Endothelial cell of umbilical vein (primary cell): ENCODE data around the gene CD80. TPM values are rescaled to one million over a fixed set of nuclear protein-coding genes. Genes with fewer than 3 reads are reported as not detected.

Experiments
- BruUV-seq: library from RNA; stranded (reverse); fragments of 400-500 nt; replicated peaks from 2 replicates; lab custom pipeline; 2021; lab: Mats Ljungman, UMichigan
- CTCF ChIA-PET: fragments of 300-600, 350-600 bp; sonication (Branson Sonifier 250); formaldehyde crosslinking; loops from one replicate; lab custom pipeline; 2021; ENCODE audit warnings: antibody characterized with exemption, inconsistent platforms; lab: Charles Lee
- POLR2A ChIA-PET: fragments of 300-600, 350-600 bp; sonication (Branson Sonifier 250); formaldehyde crosslinking; loops from one replicate; lab custom pipeline; 2021; ENCODE audit warnings: antibody characterized with exemption, inconsistent platforms; lab: Charles Lee
- DNase-seq: peaks from one replicate; pipeline ENCODE4 v3.0.0-alpha.2; 2011; ENCODE audit warnings: low read depth, low spot score
- FAIRE-seq: peaks from 2 replicates; lab custom pipeline; 2011; peaks lifted over from hg19 to GRCh38; lab: Jason Lieb, UNC
- H2AFZ ChIP-seq: 2 replicates; pipeline ENCODE4 v1.6.0; 2012; ENCODE audit warnings: low read depth, low read length, control low read depth, inconsistent platforms
- H3K27ac ChIP-seq: 2 replicates; pipeline ENCODE4 v1.5.1; 2011; ENCODE audit warnings: low read depth, mild to moderate bottlenecking, control low read depth, low read length, moderate library complexity; ENCODE audit not compliant: insufficient read depth
- H3K27me3 ChIP-seq, 2 experiments: 2 replicates each; pipeline versions ENCODE4 v1.6.0 to v1.6.1; 2011; ENCODE audit warnings: low read length in 2 of 2, mixed read lengths in 1 of 2; ENCODE audit not compliant: control insufficient read depth in 2 of 2, insufficient read depth in 2 of 2
- H3K36me3 ChIP-seq, 2 experiments: 2 replicates in 1 of 2; 3 replicates in 1 of 2; pipeline ENCODE4 v1.5.1; 2011; ENCODE audit warnings: low read length in 2 of 2, mild to moderate bottlenecking in 1 of 2, moderate library complexity in 1 of 2; ENCODE audit not compliant: control insufficient read depth in 2 of 2, insufficient read depth in 2 of 2; ENCODE audit errors: extremely low read depth in 1 of 2
- H3K4me1 ChIP-seq: 3 replicates; pipeline ENCODE4 v1.5.1; 2011; ENCODE audit warnings: mild to moderate bottlenecking, low read length; ENCODE audit not compliant: control insufficient read depth, insufficient read depth; ENCODE audit errors: extremely low read depth
- H3K4me2 ChIP-seq: 2 replicates; pipeline ENCODE4 v1.6.1; 2011; ENCODE audit warnings: low read length, control low read depth, mixed read lengths; ENCODE audit not compliant: insufficient read depth
- H3K4me3 ChIP-seq, 3 experiments: fragments of 200-600 bp in 1 of 3; sonication (generic), shearing (Covaris generic) in 1 of 3; replicated peaks in 1 of 3; 2 replicates each; pipeline ENCODE4 v1.5.1; 2011 to 2016; ENCODE audit warnings: control low read depth in 3 of 3, low read length in 3 of 3, mild to moderate bottlenecking in 2 of 3, inconsistent platforms in 1 of 3, low read depth in 1 of 3, moderate library complexity in 1 of 3; ENCODE audit not compliant: insufficient read depth in 1 of 3
- H3K79me2 ChIP-seq: 2 replicates; pipeline ENCODE4 v1.6.0; 2012; ENCODE audit warnings: low read length, inconsistent platforms; ENCODE audit not compliant: control insufficient read depth, insufficient read depth
- H3K9ac ChIP-seq: replicated peaks from 2 replicates; pipeline ENCODE3; 2011; ENCODE audit warnings: low read length, control low read depth; ENCODE audit not compliant: insufficient read depth; ENCODE audit errors: extremely low read depth
- H3K9me1 ChIP-seq: replicated peaks from 3 replicates; pipeline ENCODE4 v1.6.0; 2011; ENCODE audit warnings: mild to moderate bottlenecking, low read length; ENCODE audit not compliant: control insufficient read depth, insufficient read depth; ENCODE audit errors: extremely low read depth
- H3K9me3 ChIP-seq: replicated peaks from 2 replicates; pipeline ENCODE4 v1.5.1; 2012; ENCODE audit warnings: low read length, inconsistent platforms; ENCODE audit not compliant: control insufficient read depth, insufficient read depth
- H4K20me1 ChIP-seq: replicated peaks from 2 replicates; pipeline ENCODE3; 2011; ENCODE audit warnings: mild to moderate bottlenecking, low read length; ENCODE audit not compliant: control insufficient read depth, insufficient read depth; ENCODE audit errors: extremely low read depth
- EZH2 ChIP-seq: IDR thresholded peaks from 2 replicates; pipeline ENCODE4 v1.6.1; 2012; ENCODE audit warnings: borderline replicate concordance, low read depth, mild to moderate bottlenecking, moderate library complexity, low read length, inconsistent platforms; ENCODE audit not compliant: severe bottlenecking
- FOS ChIP-seq: IDR thresholded peaks from 2 replicates; pipeline ENCODE4 v1.6.1; 2011; ENCODE audit warnings: mild to moderate bottlenecking, low read length, moderate library complexity, borderline replicate concordance; ENCODE audit not compliant: insufficient read depth
- GATA2 ChIP-seq: IDR thresholded peaks from 2 replicates; pipeline ENCODE4 v1.7.0; 2011; ENCODE audit warnings: low read depth, mild to moderate bottlenecking, moderate library complexity, mixed read lengths, low read length; ENCODE audit not compliant: insufficient read length, insufficient read depth
- JUN ChIP-seq: IDR thresholded peaks from 2 replicates; pipeline ENCODE4 v1.6.1; 2011; ENCODE audit warnings: borderline replicate concordance, low read depth; ENCODE audit not compliant: insufficient read length, insufficient read depth
- MYC ChIP-seq: IDR thresholded peaks from one replicate; pipeline ENCODE4 v1.6.1; 2011; ENCODE audit warnings: mild to moderate bottlenecking, low read depth, low read length
- POLR2A ChIP-seq: IDR thresholded peaks from 2 replicates; pipeline ENCODE4 v1.6.1; 2012; ENCODE audit warnings: low read depth, mild to moderate bottlenecking, control low read depth, low read length
- POLR2AphosphoS5 ChIP-seq: IDR thresholded peaks from 2 replicates; pipeline ENCODE4 v1.6.1; 2012; ENCODE audit warnings: low read depth, mild to moderate bottlenecking, control low read depth, low read length, moderate library complexity; ENCODE audit not compliant: insufficient read depth
- dilution Hi-C: fragments of 300-500 bp; cut with MboI; formaldehyde crosslinking; loops from one replicate; pipeline ENCODE4 v1.15.0; 2019; ENCODE audit warnings: low sequenced_read_pairs; ENCODE audit not compliant: extremely low pct_ligation_motif_present
- intact Hi-C: fragments of 100-400 bp; cut with micrococcal nuclease; formaldehyde crosslinking; loops from one replicate; pipeline ENCODE4 v1.10.0; 2022
- polyA plus RNA-seq, 4 experiments: library from polyadenylated mRNA; depleted of rRNA in 3 of 4; stranded (reverse) in 3 of 4; unstranded in 1 of 4; fragments of >200 nt; gene quantifications; 2 replicates each; pipeline versions ENCODE4 v1.2.1 to v1.2.3, GENCODE V29; 2011 to 2012; ENCODE audit warnings: missing spikeins in 1 of 4
- total RNA-seq: library from RNA; stranded (reverse); gene quantifications from 2 replicates; pipeline ENCODE4 v1.2.3, GENCODE V29; 2021
- TF ChIP-seq, protein P1 (sequence below), 2 donors: IDR thresholded peaks; 1 replicate in 1 of 2; 2 replicates in 1 of 2; pipeline ENCODE4 v1.5.1; 2011; ENCODE audit warnings: low read length in 2 of 2, mild to moderate bottlenecking in 2 of 2, moderate library complexity in 2 of 2, control low read depth in 1 of 2, inconsistent platforms in 1 of 2, low read depth in 1 of 2; ENCODE audit not compliant: insufficient read depth in 1 of 2; ENCODE audit errors: extremely low read depth in 1 of 2
- TF ChIP-seq, protein P2 (sequence below): IDR thresholded peaks from 2 replicates; pipeline ENCODE4 v1.6.1; 2011; ENCODE audit not compliant: insufficient read depth, insufficient read length

CD80 gene
- total and polyA plus RNA-seq, 2 donors (not counting 3 experiments of a cell fraction or from before 2014, with no cell fraction given): not detected

DNA sequence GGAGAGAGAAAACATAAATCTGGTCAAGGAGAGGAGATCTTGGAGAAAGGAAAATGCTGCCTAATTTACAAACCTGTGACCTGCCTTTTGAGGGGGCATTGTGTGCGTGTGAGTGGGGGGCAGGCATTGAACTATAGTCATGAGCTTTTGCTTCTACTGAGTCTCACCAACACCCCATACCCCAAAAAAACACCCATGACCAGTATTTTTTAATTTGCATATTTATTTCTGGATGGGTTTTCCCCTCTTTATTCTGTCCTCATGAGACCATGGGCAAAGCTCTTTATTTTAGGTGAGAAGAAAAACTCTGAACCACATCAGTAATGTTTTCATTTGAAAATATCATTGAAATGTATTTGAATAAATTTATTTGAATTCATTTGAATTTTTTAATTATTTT, 20.6 kb downstream of the CD80 start:
- no peak overlapping the region for H3K4me2 ChIP-seq
- H4K20me1 ChIP-seq: no peaks in the 10 kb centered on the region
- BruUV-seq: no TSS peak
- intact Hi-C loops (no loop called here), dilution Hi-C loops (no loop called here)
- no peak for FAIRE-seq
- no peaks in the 10 kb centered on the region for H3K9me1 ChIP-seq
- H3K27ac ChIP-seq: no peak overlapping the region
- ChIA-PET POLR2A (no interaction called here), CTCF (no interaction called here)
- no peak overlapping the region for H3K4me3 ChIP-seq
- no peaks in the 10 kb centered on the region for H3K79me2 ChIP-seq
- peaks cover 2 to 4% of the 10 kb centered on the region in 2 experiments for H3K27me3 ChIP-seq
- no peaks in the 10 kb centered on the region for H3K4me1 ChIP-seq
- no peak for DNase-seq
- H3K36me3 ChIP-seq: no peaks in the 10 kb centered on the region
- H3K9me3 ChIP-seq: no peaks in the 10 kb centered on the region
- no peak overlapping the region for H2AFZ ChIP-seq
- no peak overlapping the region for H3K9ac ChIP-seq
- TF ChIP-seq MYC: no peak

DNA sequence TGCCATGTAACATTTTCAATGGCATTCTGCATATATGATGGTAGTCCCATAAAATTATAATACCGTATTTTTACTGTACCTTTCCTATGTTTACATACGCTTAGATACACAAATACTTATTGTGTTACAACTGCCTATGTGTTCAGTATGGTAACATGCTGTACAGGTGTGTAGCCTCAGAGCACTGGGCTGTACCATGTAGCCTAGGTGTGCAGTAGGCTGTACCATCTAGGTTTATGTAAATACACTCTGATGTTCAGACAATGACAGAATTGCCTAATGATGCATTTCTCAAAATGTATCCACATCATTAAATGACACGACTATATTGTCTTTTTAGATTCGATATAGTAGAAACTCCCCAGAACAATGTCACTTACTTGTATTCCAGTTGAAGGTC, 22.7 kb downstream of the CD80 start:
- no peak overlapping the region for H3K9ac ChIP-seq
- no peaks in the 10 kb centered on the region for H3K9me1 ChIP-seq
- TF ChIP-seq JUN (no peak), POLR2A (no peak), EZH2 (no peak), GATA2 (no peak), FOS (no peak), POLR2AphosphoS5 (no peak), MYC (no peak)
- TF ChIP-seq, protein P1, sequence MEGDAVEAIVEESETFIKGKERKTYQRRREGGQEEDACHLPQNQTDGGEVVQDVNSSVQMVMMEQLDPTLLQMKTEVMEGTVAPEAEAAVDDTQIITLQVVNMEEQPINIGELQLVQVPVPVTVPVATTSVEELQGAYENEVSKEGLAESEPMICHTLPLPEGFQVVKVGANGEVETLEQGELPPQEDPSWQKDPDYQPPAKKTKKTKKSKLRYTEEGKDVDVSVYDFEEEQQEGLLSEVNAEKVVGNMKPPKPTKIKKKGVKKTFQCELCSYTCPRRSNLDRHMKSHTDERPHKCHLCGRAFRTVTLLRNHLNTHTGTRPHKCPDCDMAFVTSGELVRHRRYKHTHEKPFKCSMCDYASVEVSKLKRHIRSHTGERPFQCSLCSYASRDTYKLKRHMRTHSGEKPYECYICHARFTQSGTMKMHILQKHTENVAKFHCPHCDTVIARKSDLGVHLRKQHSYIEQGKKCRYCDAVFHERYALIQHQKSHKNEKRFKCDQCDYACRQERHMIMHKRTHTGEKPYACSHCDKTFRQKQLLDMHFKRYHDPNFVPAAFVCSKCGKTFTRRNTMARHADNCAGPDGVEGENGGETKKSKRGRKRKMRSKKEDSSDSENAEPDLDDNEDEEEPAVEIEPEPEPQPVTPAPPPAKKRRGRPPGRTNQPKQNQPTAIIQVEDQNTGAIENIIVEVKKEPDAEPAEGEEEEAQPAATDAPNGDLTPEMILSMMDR (IDR thresholded peaks at IDR 0.05; ENCODE audit: extremely low read depth in 1 of 2, insufficient read depth in 1 of 2, low read depth in 1 of 2, low read length in 2 of 2): no peak
- TF ChIP-seq, protein P2, sequence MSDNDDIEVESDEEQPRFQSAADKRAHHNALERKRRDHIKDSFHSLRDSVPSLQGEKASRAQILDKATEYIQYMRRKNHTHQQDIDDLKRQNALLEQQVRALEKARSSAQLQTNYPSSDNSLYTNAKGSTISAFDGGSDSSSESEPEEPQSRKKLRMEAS: no peak
- H2AFZ ChIP-seq: no peak overlapping the region
- no peaks in the 10 kb centered on the region for H3K4me1 ChIP-seq
- H3K36me3 ChIP-seq: no peaks in the 10 kb centered on the region
- no peak for FAIRE-seq
- H3K4me3 ChIP-seq: no peak overlapping the region
- POLR2A ChIA-PET: no interaction called here
- no peak for DNase-seq
- no peak overlapping the region for H3K27ac ChIP-seq
- no peak overlapping the region for H3K4me2 ChIP-seq
- H3K79me2 ChIP-seq: no peaks in the 10 kb centered on the region
- intact Hi-C loops: no loop called here
- dilution Hi-C loops: no loop called here
- H3K27me3 ChIP-seq: peaks cover 0 to 4% of the 10 kb centered on the region in 2 experiments
- CTCF ChIA-PET: interaction anchor here (1.1 to 1.2 kb wide), 2 partner anchors 11 to 12 kb away, joined by 3 to 4 read pairs; no protein-coding TSS in a partner anchor
- no TSS peak for BruUV-seq
- H4K20me1 ChIP-seq: no peaks in the 10 kb centered on the region
- no peaks in the 10 kb centered on the region for H3K9me3 ChIP-seq
